HepG2 (cell line): ENCODE results near the gene NRAP. TPM values are rescaled to one million over a fixed set of nuclear protein-coding genes. Genes with fewer than 3 reads are reported as not detected.

Source experiments
- ATAC-seq: fragments of 200-7000 bp; cut with Tn5 transposase; 3 replicates; pipeline ENCODE4 v1.9.1; 2020; ENCODE audit warnings: mild to moderate bottlenecking, moderate library complexity
- BruUV-seq: library from RNA; stranded (reverse); fragments of 400-500 nt; replicated peaks from 2 replicates; lab custom pipeline; 2021; lab: Mats Ljungman, UMichigan
- CTCF ChIA-PET: fragments of 300-600 bp; formaldehyde crosslinking; extraction: SDS; loops from one replicate; lab custom pipeline; 2021; ENCODE audit warnings: low total read pairs, inconsistent platforms, low intra/inter-chr PET ratio; lab: Yijun Ruan, JAX
- POLR2A ChIA-PET: fragments of 350-600 bp; sonication (Branson Sonifier 250); formaldehyde crosslinking; loops from one replicate; lab custom pipeline; 2020; ENCODE audit warnings: antibody characterized with exemption, inconsistent platforms; lab: Yijun Ruan, JAX
- DNase-seq: peaks from one replicate; pipeline ENCODE4 v3.0.0-alpha.2; 2015; ENCODE audit warnings: low spot score
- FAIRE-seq: peaks from 3 replicates; lab custom pipeline; 2011; peaks lifted over from hg19 to GRCh38; lab: Jason Lieb, UNC
- H2AFZ ChIP-seq: one replicate; pipeline ENCODE4 v1.6.1; 2011; ENCODE audit warnings: low read length, inconsistent platforms
- H3K27ac ChIP-seq: fragments of 300-600 bp; 3 replicates; pipeline ENCODE4 v1.8.0; 2011; ENCODE audit warnings: mixed run types, mild to moderate bottlenecking, mixed read lengths, low read length, inconsistent platforms; ENCODE audit not compliant: insufficient read depth; ENCODE audit errors: extremely low read length
- H3K27me3 ChIP-seq, 2 experiments: fragments of 200-600 bp in 1 of 2; 2 replicates in 1 of 2; 3 replicates in 1 of 2; pipeline versions ENCODE4 v1.6.0 to v1.8.0; 2011; ENCODE audit warnings: low read length in 2 of 2, mild to moderate bottlenecking in 2 of 2, moderate library complexity in 2 of 2, inconsistent platforms in 1 of 2; ENCODE audit not compliant: insufficient read depth in 2 of 2, control insufficient read depth in 1 of 2
- H3K36me3 ChIP-seq, 2 experiments: fragments of 200-600 bp in 1 of 2; replicated peaks in 1 of 2; 2 replicates in 1 of 2; 3 replicates in 1 of 2; pipeline versions ENCODE4 v1.5.1 to v1.8.0; 2011; ENCODE audit warnings: low read length in 2 of 2, inconsistent platforms in 1 of 2; ENCODE audit not compliant: insufficient read depth in 2 of 2, control insufficient read depth in 1 of 2
- H3K4me1 ChIP-seq: 2 replicates; pipeline ENCODE4 v1.5.1; 2012; ENCODE audit warnings: low read length, inconsistent platforms; ENCODE audit not compliant: insufficient read depth
- H3K4me2 ChIP-seq: 2 replicates; pipeline ENCODE4 v1.6.0; 2011; ENCODE audit warnings: low read depth, low read length, inconsistent platforms
- H3K4me3 ChIP-seq, 3 experiments: fragments of 200-600 bp in 1 of 3; sonication (generic), shearing (Covaris generic) in 1 of 3; replicated peaks in 1 of 3; 2 replicates each; pipeline ENCODE4 v1.5.1; 2011 to 2016; ENCODE audit warnings: low read length in 3 of 3, inconsistent platforms in 2 of 3, low read depth in 2 of 3, mild to moderate bottlenecking in 2 of 3, control low read depth in 1 of 3, mixed read lengths in 1 of 3; ENCODE audit not compliant: insufficient read depth in 1 of 3
- H3K79me2 ChIP-seq: one replicate; pipeline ENCODE4 v1.6.1; 2011; ENCODE audit warnings: low read length, inconsistent platforms; ENCODE audit not compliant: insufficient read depth
- H3K9ac ChIP-seq: 2 replicates; pipeline ENCODE4 v1.6.0; 2011; ENCODE audit warnings: mild to moderate bottlenecking, low read depth, low read length, inconsistent platforms; ENCODE audit not compliant: insufficient read depth
- H3K9me3 ChIP-seq: 2 replicates; pipeline ENCODE4 v1.5.1; 2012; ENCODE audit warnings: mild to moderate bottlenecking, low read length
- H4K20me1 ChIP-seq: 2 replicates; pipeline ENCODE4 v1.6.0; 2011; ENCODE audit warnings: inconsistent platforms, mild to moderate bottlenecking, low read length, moderate library complexity; ENCODE audit not compliant: insufficient read depth
- BRF2 ChIP-seq: sonication (generic); formaldehyde crosslinking; IDR thresholded peaks from 2 replicates; pipeline ENCODE4 v1.8.1; 2022; ENCODE audit warnings: mild to moderate bottlenecking, missing genetic modification reagents
- CCAR2 ChIP-seq: fragments of 200-400 bp; formaldehyde crosslinking; optimal IDR thresholded peaks from 2 replicates; pipeline ENCODE3; 2018; ENCODE audit warnings: low read depth, mild to moderate bottlenecking, low read length, moderate library complexity
- CENPT ChIP-seq: sonication (generic); formaldehyde crosslinking; IDR thresholded peaks from 2 replicates; pipeline ENCODE4 v1.8.0; 2022; ENCODE audit warnings: low read depth, mild to moderate bottlenecking, moderate library complexity, missing genetic modification reagents
- DNMT3B ChIP-seq: conservative IDR thresholded peaks from 2 replicates; pipeline ENCODE4 v1.6.1; 2016; ENCODE audit warnings: missing biosample characterization, control low read depth
- GABPA ChIP-seq, 2 experiments: IDR thresholded peaks; 2 replicates each; pipeline ENCODE4 v1.6.1; 2011 to 2016; ENCODE audit warnings: low read depth in 2 of 2, low read length in 1 of 2, missing biosample characterization in 1 of 2, missing genetic modification characterization in 1 of 2
- RARA ChIP-seq: IDR thresholded peaks from 2 replicates; pipeline ENCODE4 v1.6.1; 2016; ENCODE audit warnings: missing genetic modification reagents, missing compliant biosample characterization
- REPIN1 ChIP-seq: sonication (generic); formaldehyde crosslinking; IDR thresholded peaks from 2 replicates; pipeline ENCODE4 v1.8.0; 2022; ENCODE audit warnings: missing genetic modification reagents, low read depth, mild to moderate bottlenecking, borderline replicate concordance
- SMAD9 ChIP-seq: sonication (generic); formaldehyde crosslinking; IDR thresholded peaks from 2 replicates; pipeline ENCODE4 v1.5.1; 2020; ENCODE audit warnings: mild to moderate bottlenecking, missing genetic modification reagents
- SRSF9 ChIP-seq: fragments of 200-400 bp; formaldehyde crosslinking; IDR thresholded peaks from 2 replicates; pipeline ENCODE4 v1.6.1; 2018; ENCODE audit warnings: borderline replicate concordance, mild to moderate bottlenecking, low read depth, low read length; ENCODE audit not compliant: insufficient read depth, poor library complexity, severe bottlenecking
- TP53 ChIP-seq: sonication (generic); formaldehyde crosslinking; conservative IDR thresholded peaks from 2 replicates; pipeline ENCODE4 v1.4.0; 2020; ENCODE audit warnings: missing genetic modification reagents
- ZKSCAN5 ChIP-seq: sonication (generic); formaldehyde crosslinking; IDR thresholded peaks from 2 replicates; pipeline ENCODE4 v1.5.1; 2020; ENCODE audit warnings: mild to moderate bottlenecking, missing genetic modification reagents
- ZNF20 ChIP-seq: sonication (generic); formaldehyde crosslinking; IDR thresholded peaks from 2 replicates; pipeline ENCODE4 v1.4.0; 2020; ENCODE audit warnings: mild to moderate bottlenecking, moderate library complexity, missing genetic modification reagents
- ZNF740 ChIP-seq: sonication (generic); formaldehyde crosslinking; IDR thresholded peaks from 2 replicates; pipeline ENCODE4 v1.4.0; 2020; ENCODE audit warnings: missing genetic modification reagents
- ZSCAN30 ChIP-seq: sonication (generic); formaldehyde crosslinking; IDR thresholded peaks from 2 replicates; pipeline ENCODE4 v1.5.0; 2020; ENCODE audit warnings: mild to moderate bottlenecking, missing genetic modification reagents
- WGBS: methylation state at CpG from one replicate; pipeline ENCODE4 v1.1.6; 2017; ENCODE audit warnings: low lambda C conversion rate; 5-methylcytosine and 5-hydroxymethylcytosine counted together
- in situ Hi-C: cut with HindIII; loops from 2 replicates; pipeline ENCODE4 v1.10.0; 2017; ENCODE audit warnings: low pct_unique_long_range_greater_than_20kb; ENCODE audit not compliant: extremely low pct_ligation_motif_present
- intact Hi-C: fragments of 100-400 bp; cut with micrococcal nuclease; formaldehyde crosslinking; loops from one replicate; pipeline ENCODE4 v1.10.0; 2022; ENCODE audit not compliant: unreplicated experiment
- polyA plus RNA-seq, 8 experiments: library from polyadenylated mRNA; depleted of rRNA in 3 of 8; stranded (reverse) in 7 of 8; unstranded in 1 of 8; fragments of >200 nt; fragmentation: Illumina TruSeq in 4 of 8; extraction: Trizol in 4 of 8; gene quantifications; 2 replicates each; pipeline versions ENCODE4 v1.2.1 to v1.2.3, GENCODE V29; 2011 to 2016; ENCODE audit warnings: low read depth in 4 of 8, missing spikeins in 1 of 8, mixed read lengths in 1 of 8; ENCODE audit not compliant: insufficient read depth in 1 of 8
- total RNA-seq, 5 experiments: library from RNA; depleted of rRNA; stranded (reverse); fragments of >200 nt; fragmentation: Illumina TruSeq; extraction: Trizol; gene quantifications; 2 replicates each; pipeline ENCODE4 v1.2.3, GENCODE V29; 2016; ENCODE audit warnings: low read depth in 1 of 5
- TF ChIP-seq, protein P1 (sequence below): sonication (generic); formaldehyde crosslinking; conservative IDR thresholded peaks from 2 replicates; pipeline ENCODE4 v1.4.0; 2020; ENCODE audit warnings: missing genetic modification reagents

Gene NRAP
- total and polyA plus RNA-seq, 2 of the 13 experiments (the other 11 are each of a cell fraction or from before 2014, with no cell fraction given): not detected

- TF ChIP-seq RARA: no peak
- TF ChIP-seq, protein P1, sequence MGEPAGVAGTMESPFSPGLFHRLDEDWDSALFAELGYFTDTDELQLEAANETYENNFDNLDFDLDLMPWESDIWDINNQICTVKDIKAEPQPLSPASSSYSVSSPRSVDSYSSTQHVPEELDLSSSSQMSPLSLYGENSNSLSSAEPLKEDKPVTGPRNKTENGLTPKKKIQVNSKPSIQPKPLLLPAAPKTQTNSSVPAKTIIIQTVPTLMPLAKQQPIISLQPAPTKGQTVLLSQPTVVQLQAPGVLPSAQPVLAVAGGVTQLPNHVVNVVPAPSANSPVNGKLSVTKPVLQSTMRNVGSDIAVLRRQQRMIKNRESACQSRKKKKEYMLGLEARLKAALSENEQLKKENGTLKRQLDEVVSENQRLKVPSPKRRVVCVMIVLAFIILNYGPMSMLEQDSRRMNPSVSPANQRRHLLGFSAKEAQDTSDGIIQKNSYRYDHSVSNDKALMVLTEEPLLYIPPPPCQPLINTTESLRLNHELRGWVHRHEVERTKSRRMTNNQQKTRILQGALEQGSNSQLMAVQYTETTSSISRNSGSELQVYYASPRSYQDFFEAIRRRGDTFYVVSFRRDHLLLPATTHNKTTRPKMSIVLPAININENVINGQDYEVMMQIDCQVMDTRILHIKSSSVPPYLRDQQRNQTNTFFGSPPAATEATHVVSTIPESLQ (CRISPR knock-in tag): no peak
- TF ChIP-seq CCAR2: no peak
- TF ChIP-seq ZNF740: no peak
- TF ChIP-seq REPIN1 (CRISPR knock-in tag): no peak
- no peak for TF ChIP-seq ZKSCAN5 (CRISPR knock-in tag)
- no peak for TF ChIP-seq DNMT3B (CRISPR knock-in tag)
- TF ChIP-seq ZNF20 (CRISPR knock-in tag): no peak
- no peak for TF ChIP-seq BRF2 (CRISPR knock-in tag)
- no peak for TF ChIP-seq SMAD9 (CRISPR knock-in tag)
- TF ChIP-seq ZSCAN30: no peak
- no peak for TF ChIP-seq CENPT (CRISPR knock-in tag)
- no peak for TF ChIP-seq TP53 (CRISPR knock-in tag)
- TF ChIP-seq GABPA (IDR thresholded peaks at IDR 0.05; ENCODE audit: low read depth, low read length): no peak
- no peak for TF ChIP-seq GABPA (CRISPR knock-in tag; IDR thresholded peaks at IDR 0.05; ENCODE audit: low read depth)
- no peak for TF ChIP-seq SRSF9
- in situ Hi-C loops (no loop called here), intact Hi-C loops (no loop called here)
- Histone ChIP-seq H3K27me3 (no peaks in the 10 kb centered on the region; a peak in 1 of 5 replicates), H3K9ac (no peak overlapping the region), H3K4me2 (no peak overlapping the region), H3K27ac (no peak overlapping the region), H4K20me1 (no peaks in the 10 kb centered on the region), H2AFZ (no peak overlapping the region), H3K79me2 (no peaks in the 10 kb centered on the region), H3K4me1 (peaks cover 16% of the 10 kb centered on the region), H3K9me3 (no peaks in the 10 kb centered on the region), H3K36me3 (no peaks in the 10 kb centered on the region), H3K4me3 (no peak overlapping the region)
- ChIA-PET CTCF (no interaction called here), POLR2A (no interaction called here)
- WGBS: 0% methylated on average over 1 of the region's 1 CpG
- no peak for FAIRE-seq
- no TSS peak for BruUV-seq
- no peak for ATAC-seq
- DNase-seq: no peak
These were observed 98.5 kb downstream of the NRAP start for GRCh38 chr10:113565364-113565763.
